ENCODE data around the gene COPE.
"Not testable (repeated sequence)": the region's sequence is repeated elsewhere in the genome, so short reads cannot be mapped to it uniquely, and the experiment has no call there.

Gene COPE

GRCh38 chr19:18919086-18919899 lies at the start of gene COPE, which contains the start of gene DDX49:
Gene COPE, minus strand, starts transcription at chr19:18919387. Its CDS starts 39 bp downstream, at chr19:18919348.
Gene DDX49, plus strand, starts transcription at chr19:18919715. Its CDS starts 27 bp downstream, at chr19:18919742.
- peak; percentile 100 for DNase-seq

GRCh38 chr19:18967358-18968146 lies 48.4 kb upstream of the COPE start:
- DNase-seq, result no peak

GRCh38 chr19:18966307-18966706 lies 47.1 kb upstream of the COPE start:
- DNase-seq, result no peak

GRCh38 chr19:18964121-18964520 lies 44.9 kb upstream of the COPE start:
- DNase-seq, result no peak

- DNase-seq, result no peak
Measured at GRCh38 chr19:18961767-18962620, 42.8 kb upstream of the COPE start.

GRCh38 chr19:18960370-18960769 lies 41.2 kb upstream of the COPE start:
- DNase-seq, result no peak

GRCh38 chr19:18955042-18955441 lies 35.9 kb upstream of the COPE start:
- no peak for DNase-seq

GRCh38 chr19:18954094-18954493 lies 34.9 kb upstream of the COPE start:
- DNase-seq, result no peak

- DNase-seq, result not testable (repeated sequence)
Measured at GRCh38 chr19:18952364-18953003, 33.3 kb upstream of the COPE start.

- no peak for DNase-seq
Measured at GRCh38 chr19:18951721-18952281, 32.6 kb upstream of the COPE start.

GRCh38 chr19:18949858-18950257 lies 30.7 kb upstream of the COPE start:
- no peak for DNase-seq

- DNase-seq, result no peak
Measured at GRCh38 chr19:18948976-18949356, 29.8 kb upstream of the COPE start.

GRCh38 chr19:18948075-18948975 lies 29.1 kb upstream of the COPE start:
- no peak for DNase-seq

- no peak for DNase-seq
Measured at GRCh38 chr19:18946918-18947317, 27.7 kb upstream of the COPE start.

- DNase-seq, result no peak
Measured at GRCh38 chr19:18946335-18946734, 27.1 kb upstream of the COPE start.

GRCh38 chr19:18945297-18945696 lies 26.1 kb upstream of the COPE start:
- DNase-seq, result no peak

- DNase-seq, result no peak
Measured at GRCh38 chr19:18943465-18943864, 24.3 kb upstream of the COPE start.

GRCh38 chr19:18942692-18943091 lies 23.5 kb upstream of the COPE start:
- DNase-seq, result no peak

GRCh38 chr19:18941628-18942354 lies 22.6 kb upstream of the COPE start:
- DNase-seq, result peak; percentile 22
